ENCODE data around the gene EARS2. TPM values are rescaled to one million over a fixed set of nuclear protein-coding genes. Genes with fewer than 3 reads are reported as not detected.

Gene EARS2
- total RNA-seq, 1 experiment from 2014 or later, result 50.1 TPM

DNA sequence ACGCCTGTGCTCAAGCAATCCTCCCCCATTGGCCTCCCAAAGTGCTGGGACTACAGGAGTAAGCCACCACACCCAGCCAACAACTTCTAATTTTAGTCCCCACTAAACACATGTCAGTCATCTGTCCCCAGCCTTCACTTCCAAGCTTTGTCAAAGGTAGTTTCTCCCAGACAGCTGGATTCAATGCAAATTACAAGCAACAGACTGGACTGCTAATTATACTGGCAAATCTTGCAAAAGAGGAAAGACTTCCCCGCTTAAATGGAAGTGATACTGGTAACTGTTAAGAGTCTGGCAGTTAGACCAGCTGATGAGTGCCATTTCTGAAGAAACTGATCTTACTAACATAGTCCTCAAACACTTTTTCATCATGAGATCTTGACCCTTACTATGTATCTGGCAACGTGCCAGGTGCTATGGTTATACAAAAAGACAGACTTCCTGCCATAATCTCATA is 38.7 kb downstream of the EARS2 start:
- Histone ChIP-seq H2AFZ (ENCODE audit: low read length) (no peak overlapping the region), H3K27ac (ENCODE audit: insufficient read length, low read depth, low read length) (no peak overlapping the region), H3T11ph (ENCODE audit: low read length) (no peak overlapping the region), H3K4me2 (ENCODE audit: insufficient read depth, insufficient read length, low read length) (no peak overlapping the region), H3K79me1 (ENCODE audit: insufficient read depth, low read depth, low read length, poor library complexity, severe bottlenecking) (no peaks in the 10 kb centered on the region), H3K14ac (ENCODE audit: insufficient read depth, low read length) (no peak overlapping the region), H2BK120ac (ENCODE audit: low read depth, low read length, poor library complexity, severe bottlenecking) (no peak overlapping the region), H2BK5ac (ENCODE audit: insufficient read length, low read length) (no peak overlapping the region), H4K5ac (ENCODE audit: insufficient read length, low read depth, low read length) (no peak overlapping the region), H2BK20ac (ENCODE audit: low read depth, low read length, poor library complexity, severe bottlenecking) (no peak overlapping the region), H3K27me3 (ENCODE audit: insufficient read depth, low read length) (no peaks in the 10 kb centered on the region), H2BK15ac (ENCODE audit: low read depth, low read length) (no peak overlapping the region), H3K9ac (ENCODE audit: extremely low read depth, insufficient read length, low read length) (no peak overlapping the region), H3K9me3 (ENCODE audit: control insufficient read depth, low read depth, low read length) (no peaks in the 10 kb centered on the region), H3K4ac (ENCODE audit: low read depth, low read length) (no peak overlapping the region), H3K18ac (ENCODE audit: insufficient read length, low read depth, low read length) (no peak overlapping the region), H2BK12ac (ENCODE audit: insufficient read length, low read depth, low read length) (no peak overlapping the region), H4K8ac (replicated peaks; ENCODE audit: insufficient read length, low read depth, low read length) (no peak overlapping the region), H3K23me2 (ENCODE audit: insufficient read length, low read depth, low read length, poor library complexity, severe bottlenecking) (no peaks in the 10 kb centered on the region), H4K91ac (ENCODE audit: insufficient read length, low read depth, low read length) (no peak overlapping the region), H4K20me1 (ENCODE audit: control insufficient read depth, insufficient read depth, insufficient read length) (no peaks in the 10 kb centered on the region), H3K79me2 (ENCODE audit: insufficient read depth, low read length) (no peaks in the 10 kb centered on the region), H2AK5ac (ENCODE audit: insufficient read length, low read length) (no peak overlapping the region), H3K4me1 (ENCODE audit: insufficient read depth, low read length) (no peaks in the 10 kb centered on the region), H3K23ac (ENCODE audit: insufficient read length, low read depth, low read length) (no peak overlapping the region), H3K56ac (ENCODE audit: insufficient read length, low read depth, low read length) (no peak overlapping the region)
- H3K27me3 Mint-ChIP-seq (ENCODE audit: low read depth), result no peaks in the 10 kb centered on the region
- TF ChIP-seq, protein P1, sequence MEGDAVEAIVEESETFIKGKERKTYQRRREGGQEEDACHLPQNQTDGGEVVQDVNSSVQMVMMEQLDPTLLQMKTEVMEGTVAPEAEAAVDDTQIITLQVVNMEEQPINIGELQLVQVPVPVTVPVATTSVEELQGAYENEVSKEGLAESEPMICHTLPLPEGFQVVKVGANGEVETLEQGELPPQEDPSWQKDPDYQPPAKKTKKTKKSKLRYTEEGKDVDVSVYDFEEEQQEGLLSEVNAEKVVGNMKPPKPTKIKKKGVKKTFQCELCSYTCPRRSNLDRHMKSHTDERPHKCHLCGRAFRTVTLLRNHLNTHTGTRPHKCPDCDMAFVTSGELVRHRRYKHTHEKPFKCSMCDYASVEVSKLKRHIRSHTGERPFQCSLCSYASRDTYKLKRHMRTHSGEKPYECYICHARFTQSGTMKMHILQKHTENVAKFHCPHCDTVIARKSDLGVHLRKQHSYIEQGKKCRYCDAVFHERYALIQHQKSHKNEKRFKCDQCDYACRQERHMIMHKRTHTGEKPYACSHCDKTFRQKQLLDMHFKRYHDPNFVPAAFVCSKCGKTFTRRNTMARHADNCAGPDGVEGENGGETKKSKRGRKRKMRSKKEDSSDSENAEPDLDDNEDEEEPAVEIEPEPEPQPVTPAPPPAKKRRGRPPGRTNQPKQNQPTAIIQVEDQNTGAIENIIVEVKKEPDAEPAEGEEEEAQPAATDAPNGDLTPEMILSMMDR (conservative IDR thresholded peaks at IDR 0.05), result no peak
- no CpG with 5 or more reads among the region's 3 CpGs for WGBS (ENCODE audit: extremely low coverage, insufficient read length, low lambda C conversion rate)
- H3K27ac Mint-ChIP-seq, result no peak overlapping the region; a peak in 1 of 7 replicates
- H3K4me3 Mint-ChIP-seq, result no peak overlapping the region
- H3K9me3 Mint-ChIP-seq, result no peaks in the 10 kb centered on the region; a peak in 1 of 5 replicates
- DNase-seq, result no peak
- H3K4me1 Mint-ChIP-seq, result no peaks in the 10 kb centered on the region
- peaks cover 18 to 60% (median 39%) of the 10 kb centered on the region in 3 experiments for H3K36me3 Mint-ChIP-seq (ENCODE audit: insufficient read depth in 1 of 3, low read depth in 3 of 3)

All from H9 (cell line).